Right atrium auricular region (tissue), 2 donors: ENCODE data around the gene ZNF281. TPM values are rescaled to one million over a fixed set of nuclear protein-coding genes. Genes with fewer than 3 reads are reported as not detected.

Source experiments
- DNase-seq: peaks from one replicate; pipeline ENCODE4 v3.0.0-alpha.2; 2019; ENCODE audit warnings: low spot score
- H3K27ac ChIP-seq, 2 donors: fragments of 200-600 bp; sonication (generic); 1 replicate in 1 of 2; 2 replicates in 1 of 2; pipeline ENCODE4 v1.5.1; 2016 to 2019
- H3K27me3 ChIP-seq, 2 donors: fragments of 200-600 bp; sonication (generic); one replicate each; pipeline versions ENCODE4 v1.5.1 to v1.6.0; 2017 to 2019
- H3K36me3 ChIP-seq: fragments of 200-600 bp; sonication (generic); one replicate; pipeline ENCODE4 v1.5.1; 2016
- H3K4me1 ChIP-seq, 2 donors: fragments of 200-600 bp; sonication (generic); one replicate each; pipeline versions ENCODE4 v1.5.1 to v1.6.0; 2017 to 2019
- H3K4me3 ChIP-seq, 2 donors: fragments of 200-600 bp; sonication (generic); 1 replicate in 1 of 2; 2 replicates in 1 of 2; pipeline ENCODE4 v1.5.1; 2017 to 2019; ENCODE audit warnings: mild to moderate bottlenecking in 1 of 2, moderate library complexity in 1 of 2
- H3K9me3 ChIP-seq, 2 donors: fragments of 200-600 bp; sonication (generic); one replicate each; pipeline ENCODE4 v1.5.1; 2019
- CTCF ChIP-seq, 2 donors: fragments of 200-600 bp; sonication (generic); IDR thresholded peaks; one replicate each; pipeline ENCODE4 v1.5.1; 2019; ENCODE audit warnings: antibody characterized with exemption in 2 of 2
- total RNA-seq, 2 donors: library from RNA; depleted of rRNA; stranded (reverse); fragments of >200 nt; gene quantifications; one replicate each; pipeline ENCODE4 v1.1.0, GENCODE V29; 2016

Gene ZNF281
- total RNA-seq, 2 donors from 2014 or later: 6.9 to 11.4 TPM

GRCh38 chr1:200386416-200386815 is 23.4 kb downstream of the ZNF281 start:
- H3K36me3 ChIP-seq: no peaks in the 10 kb centered on the region
- no peak overlapping the region for H3K27ac ChIP-seq
- no peaks in the 10 kb centered on the region for H3K4me1 ChIP-seq
- no peaks in the 10 kb centered on the region for H3K27me3 ChIP-seq
- DNase-seq: no peak
- no peak overlapping the region for H3K4me3 ChIP-seq
- H3K9me3 ChIP-seq: no peaks in the 10 kb centered on the region
- TF ChIP-seq CTCF (IDR thresholded peaks at IDR 0.05): no peak

GRCh38 chr1:200384818-200385390 is 24.9 kb downstream of the ZNF281 start:
- no peak for TF ChIP-seq CTCF (IDR thresholded peaks at IDR 0.05)

GRCh38 chr1:200381256-200381984 is 28.4 kb downstream of the ZNF281 start:
- no peak for TF ChIP-seq CTCF (IDR thresholded peaks at IDR 0.05)
- H3K4me3 ChIP-seq: no peak overlapping the region
- no peak for DNase-seq
- H3K36me3 ChIP-seq: no peaks in the 10 kb centered on the region
- no peaks in the 10 kb centered on the region for H3K4me1 ChIP-seq
- H3K27ac ChIP-seq: no peak overlapping the region
- H3K9me3 ChIP-seq: no peaks in the 10 kb centered on the region
- no peaks in the 10 kb centered on the region for H3K27me3 ChIP-seq

More at GRCh38 chr1:200384818-200385390, 24.9 kb downstream of the ZNF281 start:
- no peak for DNase-seq
- Histone ChIP-seq H3K9me3 (no peaks in the 10 kb centered on the region), H3K27me3 (no peaks in the 10 kb centered on the region), H3K4me1 (no peaks in the 10 kb centered on the region), H3K36me3 (no peaks in the 10 kb centered on the region), H3K27ac (no peak overlapping the region), H3K4me3 (no peak overlapping the region)

GRCh38 chr1:200380589-200381021 is 29.2 kb downstream of the ZNF281 start:
- Histone ChIP-seq H3K4me3 (no peak overlapping the region), H3K27ac (no peak overlapping the region), H3K27me3 (no peaks in the 10 kb centered on the region), H3K9me3 (no peaks in the 10 kb centered on the region), H3K4me1 (no peaks in the 10 kb centered on the region), H3K36me3 (no peaks in the 10 kb centered on the region)
- TF ChIP-seq CTCF (IDR thresholded peaks at IDR 0.05): no peak
- DNase-seq: no peak

- H3K9me3 ChIP-seq: no peaks in the 10 kb centered on the region
- H3K27me3 ChIP-seq: no peaks in the 10 kb centered on the region
- no peak for DNase-seq
- no peak overlapping the region for H3K4me3 ChIP-seq
- H3K27ac ChIP-seq: no peak overlapping the region
- TF ChIP-seq CTCF (IDR thresholded peaks at IDR 0.05): no peak
- H3K4me1 ChIP-seq: no peaks in the 10 kb centered on the region
- H3K36me3 ChIP-seq: no peaks in the 10 kb centered on the region
These were observed 29.8 kb downstream of the ZNF281 start for GRCh38 chr1:200379940-200380588.
